Measurements from ENCODE around the gene RRBP1.

Gene RRBP1

DNA sequence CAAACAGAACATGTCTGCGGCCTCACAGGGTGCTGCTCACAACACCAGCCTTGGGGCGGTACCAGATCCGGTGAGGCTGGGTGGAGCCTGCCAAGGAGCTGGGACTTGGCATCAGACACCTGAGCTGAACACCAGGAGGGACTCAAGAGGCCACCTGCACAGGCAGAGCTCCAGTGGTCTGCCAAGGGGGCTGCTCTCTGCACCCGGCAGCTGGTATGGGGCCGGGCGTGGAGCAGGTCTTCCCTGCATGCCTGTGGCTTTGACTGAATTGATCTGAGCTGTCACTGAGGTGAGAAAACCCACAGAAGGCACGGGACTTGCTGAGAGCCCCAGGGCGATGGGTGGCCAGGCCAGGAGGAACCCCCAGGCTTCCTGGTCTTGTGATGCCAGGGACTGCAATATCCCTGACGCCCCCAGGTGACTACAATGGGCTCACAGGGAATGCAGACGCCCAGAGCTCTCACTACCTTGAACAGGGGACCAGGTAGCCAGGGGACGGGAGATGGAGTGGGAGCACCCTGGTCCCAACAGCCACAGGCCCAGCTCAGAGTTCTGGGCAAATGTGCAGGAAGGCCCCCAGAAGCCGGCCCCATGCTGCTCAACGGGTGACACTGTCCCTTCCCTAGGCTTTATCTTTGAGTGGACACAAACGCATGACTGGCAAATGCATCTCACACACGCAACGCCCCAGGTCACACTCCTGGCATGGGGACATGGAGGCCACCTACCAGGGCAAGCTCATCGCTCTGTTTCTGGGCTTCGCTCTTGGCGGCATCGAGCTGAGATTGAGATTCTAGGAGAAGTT is 64.0 kb downstream of the RRBP1 start:
- no peak for DNase-seq

DNA sequence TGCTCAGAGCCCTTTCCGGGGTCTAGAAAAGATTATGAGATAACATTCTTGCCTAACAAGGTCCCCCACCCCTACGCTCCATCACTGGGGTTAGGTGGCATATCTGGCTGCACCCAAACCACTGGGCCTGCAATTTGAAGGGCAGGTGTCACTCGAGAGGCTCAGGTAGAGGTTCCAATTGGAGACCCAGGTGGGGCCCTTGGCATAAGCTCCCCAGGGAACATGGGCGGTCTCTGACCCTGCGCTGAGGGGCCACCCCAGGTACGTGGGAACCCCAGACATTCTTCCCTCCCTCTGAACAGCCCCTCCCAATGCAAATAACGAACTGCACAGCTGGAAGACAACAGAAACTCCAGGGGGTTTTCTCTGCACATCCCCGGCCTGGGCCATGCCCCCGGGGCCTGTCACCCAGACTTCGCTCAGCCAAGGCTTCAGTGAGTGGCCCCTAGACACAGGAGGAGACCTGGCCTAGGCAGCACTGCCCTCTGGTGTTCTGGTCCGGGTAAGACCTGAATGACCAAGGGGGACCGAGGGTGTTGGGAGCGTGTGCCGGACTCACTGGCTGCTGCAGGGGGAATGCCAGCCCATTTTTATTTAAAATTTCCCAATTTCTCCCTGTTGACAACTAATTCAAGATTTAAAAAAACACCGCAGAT is 64.7 kb downstream of the RRBP1 start:
- DNase-seq: peak; percentile 3 to 4

DNA sequence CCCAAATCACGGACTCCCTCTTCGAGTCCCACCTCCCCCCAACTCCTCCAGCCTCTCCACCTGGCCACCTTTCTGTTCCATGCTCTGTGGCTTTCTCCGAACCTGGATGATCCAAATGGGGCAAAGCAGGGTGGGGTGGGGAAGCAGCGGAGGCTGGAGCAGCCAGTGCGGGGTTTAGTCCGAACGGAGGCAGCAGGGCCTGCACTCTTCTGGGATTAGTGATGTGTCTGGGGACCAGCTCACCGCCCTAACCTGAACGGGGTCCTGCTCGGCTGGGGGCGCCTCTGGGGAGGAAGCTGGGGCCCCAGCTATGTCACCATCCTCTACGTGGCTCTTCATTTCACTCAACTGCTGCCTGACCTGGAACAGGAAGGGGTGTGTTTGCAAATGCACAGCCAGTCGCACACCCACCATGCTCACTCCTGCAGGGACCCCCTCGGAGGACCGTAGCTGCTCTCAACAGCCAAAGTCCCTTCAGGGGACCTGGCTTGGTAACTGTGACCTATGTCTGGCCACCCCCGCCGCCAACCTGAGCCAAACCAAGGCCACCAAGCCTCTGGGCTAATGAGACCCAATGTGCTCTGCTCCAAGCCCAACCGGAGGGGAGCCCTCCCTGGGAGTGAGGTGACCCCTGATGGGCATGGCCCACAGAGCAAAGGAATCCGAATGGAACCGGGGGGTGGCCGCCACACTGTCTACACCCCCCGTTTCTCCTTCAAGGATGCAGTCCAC is 65.4 kb downstream of the RRBP1 start:
- DNase-seq: no peak

DNA sequence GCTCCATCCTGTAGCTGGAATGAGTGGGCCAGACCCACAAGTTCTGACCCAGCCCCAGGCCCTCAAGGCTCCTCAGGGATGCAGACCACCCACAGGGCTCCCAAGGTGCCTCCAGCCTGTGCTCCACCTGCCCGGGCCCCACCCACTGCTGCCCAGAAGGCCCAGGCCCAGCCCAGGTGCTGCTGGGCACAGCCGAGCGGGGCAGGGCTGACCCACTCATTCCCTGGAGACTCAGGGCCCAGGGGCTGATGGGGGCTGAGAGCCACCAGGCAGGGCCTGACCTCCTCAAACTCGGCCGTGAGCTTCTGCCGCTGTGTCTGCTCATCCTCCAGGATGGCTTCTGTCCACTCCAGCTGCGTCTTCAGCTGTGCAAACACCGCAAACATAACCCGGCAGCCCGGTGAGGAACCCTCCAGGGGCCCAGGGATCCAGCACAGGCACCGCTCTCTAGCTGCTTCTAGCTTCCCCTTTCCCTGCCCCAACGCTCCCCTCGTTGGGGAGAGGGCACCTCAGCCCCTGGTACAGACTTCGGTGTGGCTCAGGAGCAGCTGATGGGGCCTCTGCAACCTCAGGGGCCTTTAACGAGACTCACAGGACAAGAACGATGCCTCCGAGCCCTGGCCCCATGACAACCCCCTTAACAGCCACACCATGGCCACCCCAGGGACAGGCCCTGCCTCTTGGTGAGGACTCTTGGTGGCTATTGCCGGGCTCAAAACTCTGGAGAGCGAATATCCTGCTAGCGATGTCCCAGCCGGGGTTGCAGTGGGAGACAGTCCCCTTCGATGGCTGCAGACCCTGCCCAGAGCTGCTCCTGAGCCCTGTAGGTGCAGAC is 66.2 kb downstream of the RRBP1 start:
- DNase-seq: no peak

DNA sequence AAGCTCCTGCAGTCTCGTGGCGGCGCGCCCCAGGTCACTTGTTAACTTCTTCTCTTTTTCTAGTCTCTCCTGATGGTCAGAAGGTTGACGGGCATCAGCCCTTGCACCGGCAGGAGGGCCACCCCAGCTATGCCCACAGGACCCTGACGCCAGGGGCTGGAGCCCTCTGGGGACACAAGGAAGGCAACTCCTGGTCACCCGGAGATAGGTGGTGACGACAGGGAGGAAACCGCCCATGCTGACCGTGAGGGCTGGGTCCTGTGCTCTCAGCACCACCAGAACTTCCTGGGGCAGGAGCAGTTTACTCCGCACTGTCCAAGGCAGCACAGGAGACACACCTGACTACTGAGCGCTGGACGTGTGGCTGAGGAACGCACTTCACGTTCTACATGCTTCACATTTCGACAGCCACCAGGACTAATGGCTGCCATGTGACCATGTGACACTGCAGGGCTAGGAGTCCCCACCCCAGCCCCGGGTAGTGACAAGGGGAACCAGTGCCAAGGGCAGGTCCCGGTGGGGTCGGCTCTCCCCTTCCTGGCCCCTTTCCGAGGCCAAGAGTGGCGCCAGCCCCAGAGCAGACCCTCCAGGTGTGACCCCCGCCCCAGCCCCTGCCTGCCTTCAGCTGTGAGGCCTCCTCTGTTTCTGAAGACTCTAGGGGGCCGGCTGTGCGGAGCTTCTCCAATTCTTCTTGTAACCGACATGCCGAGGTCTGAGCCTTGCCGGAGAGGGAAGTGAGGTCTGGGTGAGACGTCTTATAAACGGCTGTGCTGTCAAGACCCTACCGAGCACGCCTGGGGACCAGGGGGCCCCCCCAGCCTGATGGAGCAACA is 67.0 kb downstream of the RRBP1 start:
- DNase-seq: no peak

DNA sequence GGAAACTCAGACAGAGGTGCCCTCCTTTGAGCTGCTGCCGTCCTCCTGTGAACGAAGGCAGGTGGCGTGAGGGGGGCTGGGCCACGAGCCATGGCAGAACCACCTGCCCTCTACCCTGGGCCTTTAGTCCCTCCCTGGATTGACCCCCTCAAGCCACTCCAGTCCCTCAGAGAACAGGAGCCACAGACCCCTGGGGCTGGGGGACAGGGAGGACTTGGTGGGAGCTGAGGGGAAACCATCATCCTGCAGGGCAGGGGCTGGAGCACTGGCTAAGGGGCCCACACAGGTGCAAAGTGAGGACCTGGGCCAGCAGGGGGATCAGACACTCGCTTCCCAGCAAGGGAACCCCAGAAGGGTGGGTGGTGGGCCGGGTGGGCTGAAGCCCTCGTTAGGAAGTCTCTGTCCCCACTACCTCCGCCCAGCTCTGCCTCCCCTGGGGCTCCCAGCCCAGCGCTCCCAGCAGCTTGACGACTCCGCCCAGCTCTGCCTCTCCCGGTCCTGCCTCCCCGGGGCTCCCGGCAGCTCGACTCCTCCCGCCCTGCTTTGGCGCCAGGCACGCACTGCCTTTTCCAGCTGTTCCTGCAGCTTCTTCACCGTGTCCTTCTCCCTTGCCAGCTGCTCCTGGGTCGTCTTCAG is 67.7 kb downstream of the RRBP1 start:
- no peak for DNase-seq

DNA sequence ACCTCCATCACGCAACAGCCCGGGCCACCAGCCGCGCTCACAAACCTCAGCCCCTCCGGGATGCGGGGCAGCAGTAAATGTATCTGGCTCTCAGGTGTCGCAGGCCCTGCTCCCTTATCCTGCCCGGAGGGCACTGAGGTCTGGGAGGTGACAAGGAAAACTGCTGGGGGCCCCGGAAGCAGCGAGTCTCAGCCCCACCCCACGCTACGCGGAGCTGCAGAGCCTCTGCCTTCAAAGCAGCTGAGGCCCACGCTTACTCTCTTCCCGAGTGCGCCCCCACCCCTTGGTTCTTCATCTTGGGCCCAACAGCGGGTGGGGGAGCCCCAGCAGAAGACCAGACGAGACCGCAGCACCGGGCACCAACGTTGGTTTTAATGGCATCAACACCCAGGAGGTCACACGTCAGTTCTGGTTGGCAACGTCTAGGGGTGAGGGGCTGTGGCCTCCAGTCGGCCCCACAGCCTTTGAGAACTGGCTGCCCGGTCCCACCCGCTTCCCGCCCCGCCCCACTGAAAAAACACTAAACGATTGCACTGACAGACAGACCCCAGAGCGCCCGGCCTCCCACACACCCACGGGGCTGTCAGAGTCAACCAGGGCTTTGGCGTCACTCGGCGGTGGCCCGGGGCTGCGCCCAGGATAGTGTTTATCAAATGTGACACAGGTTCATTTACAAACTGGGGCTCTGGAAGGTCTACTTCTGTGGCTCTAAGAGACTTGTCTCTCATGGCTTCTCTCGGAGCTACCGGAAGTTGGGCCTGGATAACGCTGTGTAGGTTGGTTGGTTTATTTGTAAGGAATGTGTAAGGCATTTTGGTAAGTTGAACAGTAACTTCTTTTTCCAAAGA is 68.5 kb downstream of the RRBP1 start:
- no peak for DNase-seq

DNA sequence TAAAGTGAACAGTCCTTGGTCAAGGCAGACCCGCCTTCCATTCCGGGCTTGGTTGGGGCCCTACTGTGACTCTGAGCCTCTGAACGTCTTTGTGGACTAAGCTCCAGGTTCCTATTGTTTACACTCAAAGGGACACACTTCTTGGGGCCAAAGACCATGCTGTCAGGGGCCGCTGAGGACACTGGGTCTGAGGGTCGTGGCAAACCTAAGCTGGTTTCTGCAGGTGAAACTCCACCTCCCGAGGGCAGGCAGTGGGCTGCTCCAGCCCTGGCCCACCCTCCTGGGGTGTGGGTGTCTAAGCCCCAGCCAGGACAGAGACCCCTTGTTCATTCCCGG is 69.1 kb downstream of the RRBP1 start:
- no peak for DNase-seq

DNA sequence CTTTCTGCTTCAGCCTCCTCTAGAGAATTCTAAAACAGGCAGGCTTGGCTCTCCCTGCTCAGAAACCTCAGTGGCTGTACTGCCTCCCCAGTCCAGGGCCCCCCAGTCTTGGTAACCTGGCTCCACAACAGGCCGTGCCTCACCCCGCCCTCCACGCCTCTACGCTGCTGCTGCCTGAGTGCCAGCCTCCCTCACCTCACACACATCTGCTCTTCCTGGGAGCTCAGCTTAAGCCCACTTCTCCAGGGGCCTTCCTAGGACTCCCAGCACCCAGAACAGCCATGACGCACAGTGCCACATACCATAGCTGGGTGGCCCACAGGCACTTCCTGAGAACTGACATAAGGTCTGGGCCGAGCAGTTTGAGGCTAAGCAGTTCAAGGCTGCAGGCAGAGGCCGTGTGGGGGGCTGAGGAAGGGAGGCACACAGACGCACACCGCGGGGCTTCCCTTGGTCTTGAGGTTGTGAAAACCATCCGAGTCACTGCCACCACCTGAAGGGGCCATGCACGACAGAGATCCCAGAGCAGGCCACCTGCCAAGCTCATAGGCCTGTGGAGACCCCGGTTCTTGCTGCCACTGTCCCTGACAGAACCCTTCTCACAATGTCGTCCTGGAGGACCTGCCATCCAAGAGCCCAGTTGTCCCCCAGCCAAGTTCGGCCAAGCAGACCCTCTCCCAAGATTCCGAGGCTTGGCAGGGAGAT is 69.6 kb downstream of the RRBP1 start:
- no peak for DNase-seq

DNA sequence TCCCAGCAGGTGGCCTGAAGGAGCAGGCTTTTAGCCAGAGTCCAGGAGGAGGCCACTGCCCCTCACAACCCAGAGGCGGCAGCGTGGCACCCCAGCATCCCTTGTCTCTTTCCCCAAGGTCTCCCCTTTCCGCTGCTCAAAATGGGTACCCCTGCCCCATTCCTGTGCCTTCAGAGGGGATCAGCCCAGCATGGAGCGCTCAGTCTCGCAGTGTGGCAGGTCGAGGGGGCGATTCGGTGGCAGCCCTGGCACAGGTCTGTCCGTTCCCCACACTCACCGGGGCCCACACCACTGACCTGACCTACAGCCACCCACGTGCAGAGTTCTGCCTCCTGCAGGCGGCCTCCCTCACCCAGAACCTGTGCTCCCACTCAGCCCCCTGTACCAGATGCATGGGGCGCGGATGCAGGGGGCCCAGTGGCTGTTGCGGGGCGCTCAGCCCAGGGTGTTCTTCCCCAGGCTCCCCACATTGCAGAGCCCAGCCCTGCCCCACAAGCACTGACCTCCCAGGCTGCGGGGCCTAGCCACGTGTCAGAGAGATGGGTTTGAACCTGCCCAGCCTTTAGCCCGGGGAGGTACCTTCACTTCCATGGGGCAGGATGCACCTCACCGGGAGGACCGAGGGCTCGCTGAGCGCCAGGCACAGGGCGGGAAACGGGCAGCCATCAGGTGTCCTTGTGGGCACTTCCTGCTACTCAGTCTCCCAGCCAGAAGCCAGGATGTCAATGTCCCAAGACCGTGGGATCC is 70.3 kb downstream of the RRBP1 start:
- no peak for DNase-seq

DNA sequence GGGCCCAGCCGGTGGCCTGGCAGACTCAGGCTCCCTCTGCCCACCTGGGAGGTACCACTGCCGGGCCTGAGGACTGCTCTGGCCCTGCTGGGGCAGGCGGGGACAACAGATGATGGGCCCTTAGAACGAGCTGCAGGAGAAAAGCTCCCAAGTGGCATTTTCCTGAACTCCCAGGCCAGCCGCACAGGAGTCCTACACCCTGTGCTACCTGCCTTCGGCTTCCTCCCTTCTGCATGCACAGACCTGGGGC is 70.8 kb downstream of the RRBP1 start:
- no peak for DNase-seq

DNA sequence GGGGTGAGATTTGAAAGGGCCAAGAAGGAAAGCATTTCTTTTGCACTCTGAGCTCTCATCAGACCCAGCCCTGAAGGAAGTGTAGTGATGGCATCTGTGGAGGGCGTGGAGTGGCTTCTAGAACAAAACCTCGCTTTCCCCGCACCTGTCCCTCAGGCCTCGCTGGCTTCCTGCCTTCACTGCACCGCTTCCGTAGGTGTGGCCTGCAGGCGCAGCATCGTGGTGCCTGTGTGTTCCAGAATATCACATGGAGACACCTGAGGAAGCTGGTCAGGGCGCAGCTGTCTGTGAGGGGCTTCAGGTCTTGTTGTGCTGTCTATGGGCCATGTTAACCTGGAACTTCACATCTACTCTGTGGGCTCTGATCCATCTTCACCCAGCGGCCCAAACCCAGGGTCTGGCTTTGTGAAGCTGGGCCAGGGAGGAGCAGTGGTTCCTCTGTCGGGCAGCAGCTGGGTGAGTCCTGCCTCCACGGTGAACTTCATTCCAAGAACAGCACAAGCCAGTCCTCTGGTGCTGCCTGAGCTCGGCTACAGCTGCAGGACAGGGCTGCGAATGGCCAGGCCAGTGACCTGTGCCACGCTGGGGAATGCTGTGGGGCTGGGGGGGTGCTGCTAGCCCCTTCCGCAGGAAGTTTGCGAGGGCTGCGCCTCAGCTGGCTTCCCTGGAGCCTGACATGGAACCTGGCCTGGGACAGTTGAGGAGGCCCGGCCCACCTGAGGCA is 71.3 kb downstream of the RRBP1 start:
- no peak for DNase-seq

DNA sequence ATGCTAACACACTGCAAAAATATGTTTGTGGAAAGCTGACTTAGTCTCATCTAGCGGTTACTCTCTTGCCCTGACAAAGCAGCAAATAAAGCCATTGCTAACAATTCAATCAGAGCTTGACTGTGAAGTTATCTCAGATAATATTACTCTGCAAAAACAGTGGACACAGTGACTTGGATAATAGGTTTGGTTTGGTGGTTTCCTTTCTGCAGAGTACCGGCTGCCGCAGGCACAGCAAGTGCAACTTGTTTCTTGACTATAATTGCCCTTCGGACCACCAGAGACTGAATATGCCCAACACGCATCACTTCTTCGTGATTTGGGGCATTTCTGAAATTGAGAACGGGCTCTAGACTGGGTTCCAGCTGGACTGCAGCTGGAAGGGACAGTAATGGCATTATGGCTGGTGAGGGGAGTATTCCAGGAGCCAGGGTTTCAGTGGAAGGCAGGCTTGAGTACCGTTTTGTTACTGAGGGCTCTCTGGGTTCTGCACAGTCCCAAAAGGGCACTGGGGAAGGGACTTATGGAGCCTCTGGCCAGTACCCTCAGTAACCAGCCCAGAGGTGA is 72.1 kb downstream of the RRBP1 start:
- DNase-seq: no peak

DNA sequence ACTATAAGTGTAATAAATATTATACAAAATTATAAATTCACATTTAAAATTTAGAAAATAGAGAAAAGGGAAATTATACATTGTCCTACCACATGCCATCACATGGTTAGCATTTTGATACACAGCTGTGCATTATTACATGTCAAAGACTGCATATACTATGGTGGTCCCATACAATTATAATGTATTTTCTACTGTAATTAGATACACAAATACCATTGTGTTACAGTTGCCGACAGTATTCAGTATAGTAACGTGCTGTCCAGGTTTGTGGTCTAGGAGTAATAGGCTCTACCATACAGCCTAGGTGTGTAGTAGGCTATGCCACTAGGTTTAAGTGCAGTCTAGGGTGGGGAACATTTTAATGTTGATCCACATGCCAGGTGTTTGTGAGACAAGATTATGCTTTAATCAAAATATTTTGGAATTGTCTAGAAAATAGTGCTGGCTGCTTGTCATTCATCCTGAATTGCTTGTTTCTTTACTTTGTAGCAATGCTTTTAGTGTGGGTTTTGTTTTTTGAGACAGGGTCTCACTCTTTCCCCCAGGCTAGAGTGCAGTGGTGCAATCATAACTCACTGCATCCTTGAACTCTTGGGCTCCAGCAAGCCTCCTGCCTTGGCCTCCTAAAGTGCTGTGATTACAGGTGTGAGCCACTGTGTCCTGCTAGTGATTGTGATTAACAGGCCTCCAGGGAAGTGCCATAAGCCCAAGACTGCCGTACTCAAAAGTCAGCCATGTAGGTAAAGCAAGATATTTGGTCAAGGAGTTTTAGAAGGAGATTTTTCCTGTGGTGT is 73.1 kb downstream of the RRBP1 start:
- DNase-seq: no peak

DNA sequence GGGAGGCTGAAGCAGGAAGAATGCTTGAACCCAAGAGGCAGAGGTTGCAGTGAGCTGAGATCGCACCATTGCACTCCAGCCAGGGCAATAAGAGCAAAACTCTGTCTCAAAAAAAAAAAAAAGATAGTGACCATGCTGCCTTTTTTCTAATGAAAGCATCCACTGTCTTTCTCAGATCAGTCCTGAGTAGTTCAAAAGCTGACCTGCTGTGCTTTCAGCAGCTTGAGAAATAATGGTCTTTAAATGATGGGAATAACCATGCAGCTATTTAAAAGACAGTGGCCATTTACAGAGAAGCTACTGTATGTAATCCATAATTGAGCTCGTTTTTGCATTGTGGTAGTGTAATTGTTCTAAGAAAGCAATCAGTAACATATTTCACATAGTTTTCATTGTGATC is 76.0 kb downstream of the RRBP1 start:
- no peak for DNase-seq

DNA sequence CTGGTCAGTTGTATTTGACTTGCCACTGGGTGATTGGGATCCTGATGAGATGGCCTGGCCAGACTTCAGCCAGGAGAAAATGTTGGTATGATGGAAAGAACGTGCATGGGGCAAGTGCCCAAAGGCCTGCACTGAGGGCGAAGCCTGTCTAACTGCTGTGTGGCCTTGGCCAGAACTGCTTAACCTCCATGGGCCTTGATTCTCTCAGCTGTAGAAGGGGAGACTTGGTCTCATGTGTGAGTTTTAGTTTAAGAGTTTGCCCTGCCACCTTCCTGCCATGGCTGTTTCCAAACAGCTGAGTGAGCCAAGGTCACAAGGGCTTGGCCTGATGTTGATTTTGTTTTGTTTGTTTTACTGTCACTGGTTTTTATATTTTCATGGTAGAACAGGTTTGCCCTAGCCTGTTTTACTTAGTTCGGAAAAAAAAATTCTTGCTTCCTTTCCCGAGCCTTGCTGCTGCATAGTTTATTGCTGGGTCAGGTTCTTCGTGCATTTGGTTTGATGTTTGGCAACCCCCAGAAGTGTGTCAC is 76.8 kb downstream of the RRBP1 start:
- no peak for DNase-seq

DNA sequence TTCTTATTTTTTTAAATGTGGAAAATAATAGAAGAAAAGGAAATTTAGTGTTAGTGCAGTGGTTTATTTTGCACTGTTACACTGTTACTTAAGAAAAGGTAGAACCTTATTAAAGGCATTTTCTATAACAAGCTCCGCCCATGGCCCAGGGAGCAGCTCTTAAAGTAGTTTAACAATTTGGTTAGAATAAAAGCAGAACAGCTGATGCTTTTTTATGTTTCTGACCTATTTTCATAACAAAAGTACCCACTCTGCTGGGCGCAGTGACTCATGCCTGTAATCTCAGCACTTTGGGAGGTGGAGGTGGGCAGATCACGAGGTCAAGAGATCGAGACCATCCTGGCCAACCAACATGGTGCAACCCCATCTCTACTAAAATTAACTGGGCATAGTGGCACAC is 79.5 kb downstream of the RRBP1 start:
- DNase-seq: no peak

DNA sequence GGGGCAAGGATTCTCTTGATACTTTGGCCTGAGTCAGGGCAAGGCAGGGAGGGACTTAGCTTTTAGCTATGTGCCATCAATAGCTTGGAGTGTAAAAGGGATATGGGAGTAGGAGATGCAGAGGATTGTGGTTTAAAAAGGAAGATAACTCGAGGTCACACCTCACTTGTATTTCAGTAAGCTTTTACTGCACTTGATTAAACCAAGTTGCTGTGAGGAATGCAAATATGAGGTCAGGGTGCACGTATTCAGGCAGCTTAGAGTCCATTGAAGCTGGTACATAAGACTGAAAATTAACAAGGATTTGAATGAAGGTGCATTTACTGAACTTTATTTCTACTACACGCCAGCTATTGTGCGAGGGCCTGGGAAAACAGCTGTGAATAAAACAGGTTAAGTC is 80.1 kb downstream of the RRBP1 start:
- no peak for DNase-seq

Measured in AML-193 (cell line).